T follicular helper cell (primary cell): ENCODE results near the gene SERINC2.
A peak's percentile ranks its signal among the peaks of the same experiment; 100 is the strongest.
"Not testable (repeated sequence)": the region's sequence is repeated elsewhere in the genome, so short reads cannot be mapped to it uniquely, and the experiment has no call there.

Experiments
- DNase-seq: peaks from one replicate; pipeline ENCODE4 v3.0.0-alpha.2; 2020; ENCODE audit warnings: low read depth

The SERINC2 gene

GRCh38 chr1:31383967-31384366, 29.0 kb upstream of the SERINC2 start:
- DNase-seq = no peak

DNA sequence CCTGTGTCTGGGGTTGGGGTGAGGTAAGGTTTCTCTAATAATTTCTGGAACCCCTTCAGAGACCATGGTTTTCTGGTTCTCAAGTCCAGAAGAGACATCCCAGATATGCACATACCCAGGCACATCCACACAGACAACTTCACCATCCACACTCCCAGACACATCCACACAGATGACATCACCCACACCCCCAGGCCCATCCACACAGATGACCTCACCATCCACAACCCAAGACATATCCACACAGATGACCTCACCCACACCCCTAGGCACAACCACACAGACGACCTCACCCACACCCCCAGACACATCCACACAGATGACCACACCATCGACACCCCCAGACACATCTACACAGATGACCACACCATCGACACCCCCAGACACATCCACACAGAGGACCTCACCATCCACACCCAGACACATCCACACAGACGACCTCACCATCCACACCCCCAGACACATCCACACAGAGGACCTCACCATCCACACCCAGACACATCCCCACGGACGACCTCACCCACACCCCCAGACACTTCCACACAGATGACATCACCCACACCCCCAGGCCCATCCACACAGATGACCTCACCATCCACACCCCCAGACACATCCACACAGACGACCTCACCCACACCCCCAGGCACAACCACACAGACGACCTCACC, 26.3 kb upstream of the SERINC2 start:
- DNase-seq = not testable (repeated sequence)

GRCh38 chr1:31387612-31388011, 25.4 kb upstream of the SERINC2 start:
- no peak for DNase-seq

GRCh38 chr1:31389616-31390015, 23.4 kb upstream of the SERINC2 start:
- no peak for DNase-seq

GRCh38 chr1:31390071-31390470, 22.9 kb upstream of the SERINC2 start:
- no peak for DNase-seq

DNA sequence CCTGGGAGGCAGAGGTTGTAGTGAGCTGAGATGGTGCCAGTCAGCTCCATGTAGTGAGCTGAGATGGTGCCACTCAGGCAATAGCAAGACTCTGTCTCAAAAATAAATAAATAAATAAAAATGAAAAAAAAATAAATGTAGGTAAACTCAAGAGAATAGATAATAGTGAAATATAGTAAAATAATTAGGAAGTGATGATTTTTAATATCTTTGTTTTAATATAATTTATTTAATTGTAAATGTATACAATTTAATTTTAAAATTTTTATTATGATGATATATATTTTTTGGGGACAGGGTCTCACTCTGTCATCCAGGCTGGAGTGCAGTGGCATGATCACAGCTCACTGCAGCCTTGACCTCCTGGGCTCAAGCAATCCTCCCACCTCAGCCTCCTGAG, 19.6 kb upstream of the SERINC2 start:
- no peak for DNase-seq

DNA sequence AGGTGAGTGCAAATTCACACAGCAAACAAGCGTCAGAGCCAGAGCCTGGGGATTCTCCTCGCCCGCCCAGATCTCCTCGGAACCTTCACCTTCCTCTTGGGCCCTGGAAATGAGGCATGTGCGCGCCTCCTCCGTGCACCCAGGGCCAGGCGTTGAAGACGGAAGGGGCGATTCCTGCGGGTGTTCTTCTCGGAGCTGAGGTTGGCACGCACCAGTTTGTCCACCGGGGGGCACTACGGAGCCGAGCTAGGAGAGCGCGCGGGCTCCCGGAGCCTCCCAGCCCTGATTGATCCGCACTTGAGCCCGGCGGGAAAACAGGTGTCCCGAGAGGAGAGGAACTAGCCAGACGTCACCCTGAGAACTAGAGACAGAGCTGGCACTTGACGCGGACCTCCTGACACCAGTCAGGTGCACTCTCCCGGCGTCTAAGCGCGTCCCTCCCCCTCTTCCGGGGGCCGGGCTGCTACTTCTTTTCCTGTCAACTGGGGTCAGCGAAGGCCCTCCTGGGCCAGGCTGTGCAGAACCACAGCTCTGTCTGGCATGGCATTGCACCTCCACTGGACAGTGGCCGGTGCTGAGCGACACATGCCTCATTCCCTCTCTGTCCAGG, 18.3 kb upstream of the SERINC2 start:
- DNase-seq = peak; percentile 64

- no peak for DNase-seq
Measured at GRCh38 chr1:31396633-31397351, 16.2 kb upstream of the SERINC2 start.

DNA sequence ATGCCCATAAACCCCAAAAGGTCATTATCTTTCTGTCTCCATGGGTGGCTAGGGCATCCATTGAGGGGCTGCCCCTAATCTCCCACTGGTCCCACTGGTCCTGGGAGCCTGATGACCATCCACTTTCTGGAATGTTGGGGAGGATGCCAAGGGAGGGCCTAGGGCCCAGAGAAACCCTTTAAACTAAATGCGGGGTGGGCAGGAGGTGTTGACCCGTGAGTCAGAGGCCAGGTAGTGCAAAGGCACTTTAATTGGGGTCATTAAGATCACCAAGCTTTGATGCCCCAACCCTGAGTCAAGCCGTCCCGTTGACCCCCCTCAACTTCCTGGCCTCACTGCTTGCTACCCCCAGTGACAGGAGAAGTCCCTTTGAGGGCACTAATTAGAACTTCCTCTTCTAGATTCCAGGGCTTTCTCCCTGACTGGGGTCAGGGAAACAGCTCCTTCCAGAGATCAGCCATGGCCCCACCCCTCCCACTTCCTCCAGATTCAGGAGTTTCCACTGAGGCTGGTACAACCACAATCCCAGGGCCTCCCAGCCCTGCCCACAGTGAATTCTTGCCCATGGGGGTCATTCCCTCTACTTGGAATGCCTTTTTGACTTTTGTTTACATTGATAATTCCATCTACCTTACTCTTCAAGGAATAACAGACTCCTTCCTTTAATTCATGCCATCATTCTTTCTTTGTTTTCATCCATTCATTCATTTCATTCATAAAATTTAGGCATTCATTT, 15.5 kb upstream of the SERINC2 start:
- DNase-seq = no peak

GRCh38 chr1:31398246-31398645, 14.8 kb upstream of the SERINC2 start:
- no peak for DNase-seq

DNA sequence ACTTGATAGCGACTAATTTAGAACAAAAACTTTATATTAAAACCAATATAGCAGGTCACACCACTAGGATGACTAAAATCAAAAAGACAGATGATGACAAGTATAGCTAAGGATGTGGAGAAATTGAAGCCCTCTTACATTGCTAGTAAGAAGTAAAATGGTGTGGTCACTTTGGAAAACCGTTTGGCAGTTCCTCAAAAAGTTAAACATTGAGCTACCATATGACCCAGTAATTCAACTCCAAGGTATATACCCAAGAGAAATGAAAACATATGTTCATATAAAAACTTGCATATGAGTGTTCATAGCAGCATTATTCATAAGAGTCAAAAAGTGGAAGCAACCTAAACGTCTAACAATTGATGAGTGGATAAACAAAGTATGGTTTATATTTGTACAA, 13.0 kb upstream of the SERINC2 start:
- no peak for DNase-seq

DNA sequence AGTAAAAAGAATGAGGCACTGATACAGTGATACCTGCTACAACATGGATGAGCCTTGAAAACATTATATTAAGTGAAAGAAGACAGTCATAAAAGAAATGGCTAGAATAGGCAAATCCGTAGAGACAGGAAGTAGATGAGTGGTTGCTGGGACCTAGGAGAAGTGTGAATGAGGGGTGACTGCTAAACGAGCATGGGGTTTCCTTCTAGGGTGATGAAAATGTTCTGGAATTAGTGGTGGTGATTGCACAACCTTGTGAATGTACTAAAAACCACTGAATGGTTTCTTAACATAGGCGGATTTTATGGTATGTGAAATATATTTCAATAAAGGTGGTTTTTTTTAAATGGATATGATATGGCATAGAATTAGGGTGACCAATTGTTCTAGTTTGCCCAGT, 12.6 kb upstream of the SERINC2 start:
- DNase-seq = no peak

DNA sequence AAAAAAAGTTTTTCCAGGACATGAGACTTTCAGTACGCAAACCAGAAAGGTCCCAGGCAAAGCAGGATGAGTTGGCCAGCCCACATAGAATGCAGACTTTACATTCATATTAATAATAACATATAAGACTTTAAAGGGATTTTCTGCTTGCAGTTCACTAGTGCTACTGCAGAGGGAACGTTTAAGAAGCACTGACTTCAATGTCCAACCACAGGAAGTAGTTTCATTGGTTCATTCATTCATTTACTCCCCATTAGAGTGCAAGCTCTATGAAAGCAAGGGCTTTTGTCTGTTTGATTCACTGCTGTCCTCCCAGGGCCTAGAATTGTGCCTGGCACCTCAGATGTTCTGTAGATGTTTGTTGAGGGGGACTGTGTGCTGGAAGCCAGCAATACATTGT, 11.8 kb upstream of the SERINC2 start:
- no peak for DNase-seq

DNA sequence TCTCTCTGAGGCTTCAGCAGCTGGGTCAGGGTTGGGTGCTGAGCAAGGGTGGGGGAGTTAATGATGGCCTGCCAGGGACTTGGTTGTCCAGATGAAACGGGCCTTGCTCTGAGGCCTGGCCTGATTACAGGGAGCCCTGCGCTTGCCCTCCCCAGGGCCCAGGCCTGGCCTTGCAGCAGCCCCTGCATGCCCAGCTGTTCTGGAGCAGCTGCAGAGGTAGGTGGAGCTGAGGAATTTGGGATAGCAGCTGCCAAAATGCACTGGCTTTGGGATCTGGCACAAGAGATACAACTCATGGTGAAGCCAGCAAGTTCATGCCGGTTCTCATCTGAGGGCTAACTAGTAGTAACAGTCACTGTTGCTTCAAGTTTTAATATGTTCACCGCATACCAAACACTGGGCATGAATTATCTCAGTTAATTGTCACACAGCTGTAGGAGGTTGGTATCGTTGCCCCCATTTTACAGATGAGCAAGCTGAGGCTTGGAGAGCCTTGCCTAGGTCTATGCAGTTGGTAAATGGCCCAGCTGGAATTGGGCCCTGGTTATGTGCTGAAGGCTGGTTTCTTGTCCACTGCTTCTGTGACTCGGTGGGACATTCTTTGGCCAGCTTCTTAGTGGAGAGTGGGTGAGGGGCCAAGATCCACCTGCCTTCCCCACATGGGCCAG, 7.3 kb upstream of the SERINC2 start:
- no peak for DNase-seq

- no peak for DNase-seq
Measured at GRCh38 chr1:31407029-31407626, 5.9 kb upstream of the SERINC2 start.

GRCh38 chr1:31408788-31409318, 4.2 kb upstream of the SERINC2 start:
- no peak for DNase-seq

- no peak for DNase-seq
Measured at GRCh38 chr1:31409946-31410858, 2.8 kb upstream of the SERINC2 start.

DNA sequence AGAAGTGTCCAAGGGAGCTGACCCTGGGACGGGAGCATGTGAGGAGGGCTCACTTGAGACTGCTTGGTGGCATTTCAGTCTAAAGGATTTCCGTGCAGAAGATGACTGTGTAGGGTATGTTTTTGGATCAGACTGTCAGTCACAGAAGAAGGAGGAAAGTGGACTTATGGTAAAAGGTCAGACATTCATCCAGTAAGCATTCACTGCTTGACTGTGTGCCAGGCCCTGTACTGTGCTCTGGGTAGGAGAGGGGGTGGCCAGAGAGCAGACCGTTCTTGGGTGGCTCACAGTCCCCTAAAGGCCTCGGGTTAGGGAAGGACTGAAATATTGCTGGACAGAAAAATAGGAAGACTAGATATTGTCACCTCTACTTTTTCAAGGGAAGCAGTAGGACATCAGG, 2.1 kb upstream of the SERINC2 start:
- no peak for DNase-seq

DNA sequence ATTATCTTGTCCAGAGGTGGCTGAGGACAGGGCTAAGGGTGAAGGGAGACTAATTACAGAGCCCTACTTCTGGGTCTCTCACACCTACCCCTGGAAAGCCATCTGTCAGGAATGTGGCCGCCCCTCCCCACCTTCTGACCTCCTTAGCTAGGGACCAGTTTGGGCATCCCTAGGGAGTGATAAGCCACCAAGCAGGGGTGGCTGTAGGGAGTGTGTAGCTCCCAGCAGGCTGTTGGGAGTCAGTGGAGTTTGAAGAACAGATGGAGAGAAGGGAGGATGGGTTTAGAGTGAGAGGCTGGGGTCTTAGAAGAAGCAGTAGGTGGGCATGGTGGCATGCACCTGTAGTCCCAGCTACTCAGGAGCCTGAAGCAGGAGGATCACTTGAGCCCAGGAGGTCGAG, 808 bp upstream of the SERINC2 start:
- DNase-seq = no peak

DNA sequence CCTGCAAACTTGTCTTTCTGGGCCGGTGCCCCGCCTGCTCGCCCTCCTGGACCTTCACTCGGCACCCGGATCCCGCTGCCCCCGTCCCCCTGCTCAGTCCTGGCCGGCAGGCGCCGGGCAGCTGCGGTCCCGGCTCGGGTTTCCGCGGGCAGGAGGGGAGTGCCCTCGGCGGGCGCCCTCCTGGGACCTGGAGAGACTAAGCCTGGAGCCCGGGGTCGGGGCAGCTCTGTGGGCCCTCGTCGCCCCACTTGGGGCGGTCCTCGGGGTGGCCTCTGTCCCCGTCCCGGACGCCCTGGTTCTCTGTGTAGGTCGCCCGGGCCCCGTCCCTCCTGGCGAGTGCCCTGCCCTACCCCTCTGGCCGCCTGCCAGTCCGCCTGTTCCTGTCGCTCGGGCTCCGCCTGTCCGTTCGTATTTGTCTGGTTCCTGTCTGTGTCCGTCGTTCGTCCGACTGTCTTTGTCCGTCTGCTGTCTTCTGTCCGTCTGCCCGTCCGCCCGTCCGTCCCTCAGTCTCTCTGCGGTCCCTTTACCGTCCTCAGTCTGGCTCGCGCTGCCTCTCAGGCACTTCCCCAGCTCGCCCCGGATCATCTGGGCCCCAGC, 490 bp downstream of the SERINC2 start:
- no peak for DNase-seq
